HTR-8/SVneo (cell line): ENCODE measurements around the gene PIK3C2B.
"Not testable (repeated sequence)": the region's sequence is repeated elsewhere in the genome, so short reads cannot be mapped to it uniquely, and the experiment has no call there.

ENCODE experiments used
- DNase-seq: peaks from one replicate; pipeline ENCODE4 v3.0.0; 2011; ENCODE audit warnings: low spot score, mixed read lengths; ENCODE audit not compliant: insufficient read length
- FAIRE-seq: peaks from 2 replicates; lab custom pipeline; 2011; peaks lifted over from hg19 to GRCh38; lab: Jason Lieb, UNC

Gene PIK3C2B

DNA sequence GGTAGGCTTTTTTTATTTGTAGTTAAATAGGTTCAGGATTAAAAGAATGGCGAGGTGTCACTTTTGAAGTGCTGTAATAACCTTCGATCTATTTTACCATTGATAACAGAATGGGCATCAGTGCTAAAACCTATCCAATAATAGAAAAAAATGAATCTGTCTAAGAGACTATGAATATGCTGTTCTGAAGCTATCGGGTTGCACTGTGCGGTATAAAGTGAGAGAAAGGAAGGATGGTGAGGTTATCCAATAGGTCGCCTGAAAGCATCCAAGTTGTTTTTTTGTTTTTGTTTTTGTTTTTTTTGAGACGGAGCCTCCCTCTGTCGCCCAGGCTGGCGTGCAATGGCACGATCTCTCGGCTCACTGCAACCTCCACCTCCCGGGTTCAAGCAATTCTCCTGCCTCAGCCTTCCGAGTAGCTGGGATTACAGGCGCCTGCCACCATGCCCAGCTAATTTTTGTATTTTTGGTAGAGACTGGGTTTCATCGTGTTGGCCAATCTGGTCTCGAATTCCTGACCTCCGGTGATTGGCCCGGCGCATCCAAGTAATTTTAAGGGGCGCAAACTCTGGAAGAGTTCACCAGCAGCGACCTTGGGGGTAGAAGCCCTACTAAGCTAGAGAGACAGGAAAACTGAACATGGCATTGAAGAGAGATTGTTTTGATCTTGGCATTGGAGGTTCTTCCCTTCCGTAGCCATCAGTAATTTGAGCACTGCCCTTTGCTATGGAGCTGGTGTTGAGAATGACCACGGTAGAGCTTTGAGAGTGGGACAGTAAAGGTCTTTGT, 12.9 kb upstream of the PIK3C2B start:
- DNase-seq: peak; percentile 33
- FAIRE-seq: no peak

DNA sequence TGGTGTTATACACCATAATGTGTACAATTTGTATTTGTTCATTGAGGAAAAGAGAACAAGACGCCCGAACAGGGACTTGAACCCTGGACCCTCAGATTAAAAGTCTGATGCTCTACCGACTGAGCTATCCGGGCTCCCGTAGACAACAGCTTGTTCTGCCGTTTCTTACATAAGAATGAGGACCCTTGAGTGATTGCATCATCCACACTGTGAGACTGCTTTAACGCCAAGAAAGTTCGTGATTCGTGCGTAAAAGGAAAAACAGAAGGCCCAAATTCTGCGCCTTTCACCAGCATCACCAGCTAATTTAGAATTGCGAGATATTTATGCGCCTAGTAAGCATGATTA, 12.3 kb upstream of the PIK3C2B start:
- DNase-seq (peak; percentile 61), FAIRE-seq (no peak)

- DNase-seq (no peak), FAIRE-seq (no peak)
These were observed 11.8 kb upstream of the PIK3C2B start for GRCh38 chr1:204506201-204506968.

DNA sequence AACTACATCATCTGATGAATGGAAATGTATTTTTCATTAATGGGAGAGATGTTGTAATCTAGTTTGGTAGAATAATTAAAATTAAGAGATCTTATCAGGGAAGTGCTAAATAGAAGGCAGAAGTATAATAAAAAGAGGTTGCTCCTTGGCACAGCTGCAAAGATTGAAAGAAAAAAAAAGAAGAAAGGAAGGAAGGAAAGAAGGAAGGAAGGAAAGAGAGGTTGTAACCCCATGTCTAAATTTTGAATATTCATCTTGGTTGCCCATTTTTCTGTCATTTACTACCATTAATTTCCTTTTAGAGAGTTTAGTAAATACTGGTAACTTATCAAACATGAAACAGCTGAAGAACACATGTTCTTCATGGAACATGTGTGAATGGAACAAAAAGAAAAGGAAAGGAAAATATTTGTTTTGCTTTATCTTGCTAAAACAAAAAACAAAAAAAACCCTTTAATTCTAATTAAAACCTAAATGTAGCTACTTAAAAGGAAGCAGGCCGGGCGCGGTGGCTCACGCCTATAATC, 11.1 kb upstream of the PIK3C2B start:
- DNase-seq (no peak), FAIRE-seq (no peak)

DNA sequence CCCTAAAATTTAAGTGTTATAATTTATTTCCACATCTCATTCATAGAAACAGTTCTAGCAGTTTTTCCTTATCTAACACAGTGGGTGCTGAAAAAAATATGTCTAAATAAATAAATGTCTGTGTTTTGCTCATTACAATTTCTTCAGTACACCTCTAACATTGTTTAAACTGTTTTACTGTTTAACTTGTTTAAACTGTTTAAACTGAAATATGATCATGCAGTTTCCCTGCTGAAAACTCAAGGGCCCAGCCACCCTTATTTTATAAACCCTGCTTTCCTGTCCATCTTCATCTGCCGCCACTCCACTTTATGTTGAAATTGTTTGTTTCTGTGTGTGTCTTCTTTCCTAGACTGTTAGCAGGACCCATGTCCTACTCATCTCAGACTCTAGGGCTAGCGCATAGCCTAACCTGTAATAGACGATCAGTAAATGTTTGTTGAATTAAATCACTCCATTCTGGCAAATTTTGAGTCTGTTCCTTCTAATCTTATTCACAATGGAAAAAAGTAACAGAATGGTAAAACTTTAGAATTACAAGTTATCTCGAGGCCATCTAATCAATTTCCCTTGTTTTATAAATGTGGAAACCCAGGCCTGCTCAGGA, 9.4 kb upstream of the PIK3C2B start:
- no peak for FAIRE-seq
- DNase-seq: no peak

DNA sequence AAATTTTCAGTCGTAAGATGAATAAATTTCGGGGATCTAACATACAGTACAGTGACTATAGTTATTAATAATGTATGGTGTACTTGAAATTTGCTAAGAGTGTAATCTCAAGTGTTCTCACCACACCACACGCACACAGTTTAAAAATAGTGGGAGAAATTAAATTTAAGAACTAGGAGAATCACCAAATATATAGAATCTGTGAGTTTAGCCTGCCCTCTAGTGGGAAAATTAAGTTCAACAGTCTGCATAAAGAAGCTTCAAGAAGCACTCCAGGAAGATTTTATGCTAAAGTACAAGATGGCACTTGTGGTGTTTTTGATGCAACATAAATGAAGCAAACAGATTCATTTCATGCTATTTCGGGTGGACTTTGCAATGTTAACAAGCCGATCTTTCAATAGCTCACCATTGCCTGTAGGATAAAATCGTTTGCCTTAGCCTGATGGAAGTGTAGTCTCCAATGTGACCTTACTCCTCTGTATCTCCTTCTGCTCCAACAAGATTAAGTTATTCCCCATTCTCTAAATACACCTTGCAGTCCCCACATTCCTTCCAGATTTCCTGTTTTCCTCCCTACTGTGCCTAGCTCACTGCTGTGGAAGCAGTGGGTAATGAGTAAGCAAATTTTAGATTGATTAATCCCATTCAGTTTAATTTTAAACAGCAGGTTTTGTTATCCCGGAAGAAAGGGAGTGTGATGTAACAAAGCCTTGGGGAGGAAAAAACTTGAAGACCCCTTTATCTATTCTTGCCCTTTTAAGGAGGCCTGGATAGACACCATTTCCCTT, 8.7 kb upstream of the PIK3C2B start:
- no peak for DNase-seq

DNA sequence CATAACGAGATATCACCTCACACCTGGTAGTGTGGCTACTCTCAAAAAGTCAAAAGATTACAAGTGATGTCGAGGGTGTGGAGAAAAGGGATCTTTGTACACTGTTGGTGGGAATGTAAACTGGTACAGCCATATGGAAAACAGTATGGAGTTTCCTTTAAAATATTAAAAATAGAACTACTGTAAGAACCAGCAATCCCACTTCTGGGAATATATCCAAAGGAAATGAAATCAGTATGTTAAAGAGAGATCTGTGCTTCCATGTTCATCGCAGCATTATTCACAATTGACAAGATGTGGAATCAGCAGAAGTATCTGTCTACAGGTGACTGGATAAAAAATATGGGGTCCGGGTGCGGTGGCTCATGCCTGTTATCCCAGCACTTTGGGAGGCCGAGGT, 7.6 kb upstream of the PIK3C2B start:
- DNase-seq: no peak
- no peak for FAIRE-seq

More for the DNA sequence above, 8.7 kb upstream of the PIK3C2B start:
- no peak for FAIRE-seq

- FAIRE-seq (no peak), DNase-seq (no peak)
These were observed 5.2 kb upstream of the PIK3C2B start for GRCh38 chr1:204499511-204500468.

DNA sequence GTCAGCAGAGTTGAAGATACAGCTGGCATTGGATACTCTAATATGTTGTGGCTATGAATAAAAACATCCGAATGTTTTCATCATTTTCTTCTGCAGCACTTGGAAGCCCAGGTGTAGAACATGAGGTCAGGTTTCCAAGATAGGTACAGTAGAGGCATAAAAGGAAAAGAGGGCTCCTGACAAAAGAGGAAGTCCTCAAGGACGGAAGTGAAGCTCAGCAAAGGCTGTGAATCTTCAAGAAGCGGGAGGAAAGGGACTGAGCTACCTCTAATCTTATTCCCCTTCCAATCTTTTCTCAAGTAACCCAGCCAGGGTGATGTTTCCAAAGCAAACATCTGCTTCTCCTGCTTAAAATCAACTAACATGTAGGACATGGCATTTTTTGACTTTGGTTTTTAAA, 4.4 kb upstream of the PIK3C2B start:
- DNase-seq (no peak), FAIRE-seq (no peak)

DNA sequence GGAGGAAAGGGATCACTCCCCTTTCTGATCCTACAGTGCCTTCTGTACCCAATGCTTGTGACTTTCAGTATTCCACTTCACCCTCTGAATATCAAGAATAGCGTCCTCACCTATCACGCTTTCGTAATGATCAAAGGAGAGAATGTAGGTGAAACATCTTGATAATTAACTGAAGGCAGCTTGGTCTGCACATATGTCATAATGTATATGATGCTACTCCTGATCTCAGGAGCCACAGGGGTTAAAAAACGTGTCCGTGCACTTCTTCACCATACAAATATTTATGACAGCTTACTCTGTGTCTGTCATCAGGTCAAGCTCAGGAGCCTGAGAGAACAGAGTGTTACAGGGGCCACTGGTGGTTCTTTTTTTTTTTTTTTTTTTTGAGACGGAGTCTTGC, 1.2 kb upstream of the PIK3C2B start:
- DNase-seq (no peak), FAIRE-seq (no peak)

- DNase-seq (no peak), FAIRE-seq (no peak)
These were observed 611 bp upstream of the PIK3C2B start for GRCh38 chr1:204495078-204495753.

GRCh38 chr1:204493984-204494280, 673 bp downstream of the PIK3C2B start:
- FAIRE-seq (no peak), DNase-seq (no peak)

DNA sequence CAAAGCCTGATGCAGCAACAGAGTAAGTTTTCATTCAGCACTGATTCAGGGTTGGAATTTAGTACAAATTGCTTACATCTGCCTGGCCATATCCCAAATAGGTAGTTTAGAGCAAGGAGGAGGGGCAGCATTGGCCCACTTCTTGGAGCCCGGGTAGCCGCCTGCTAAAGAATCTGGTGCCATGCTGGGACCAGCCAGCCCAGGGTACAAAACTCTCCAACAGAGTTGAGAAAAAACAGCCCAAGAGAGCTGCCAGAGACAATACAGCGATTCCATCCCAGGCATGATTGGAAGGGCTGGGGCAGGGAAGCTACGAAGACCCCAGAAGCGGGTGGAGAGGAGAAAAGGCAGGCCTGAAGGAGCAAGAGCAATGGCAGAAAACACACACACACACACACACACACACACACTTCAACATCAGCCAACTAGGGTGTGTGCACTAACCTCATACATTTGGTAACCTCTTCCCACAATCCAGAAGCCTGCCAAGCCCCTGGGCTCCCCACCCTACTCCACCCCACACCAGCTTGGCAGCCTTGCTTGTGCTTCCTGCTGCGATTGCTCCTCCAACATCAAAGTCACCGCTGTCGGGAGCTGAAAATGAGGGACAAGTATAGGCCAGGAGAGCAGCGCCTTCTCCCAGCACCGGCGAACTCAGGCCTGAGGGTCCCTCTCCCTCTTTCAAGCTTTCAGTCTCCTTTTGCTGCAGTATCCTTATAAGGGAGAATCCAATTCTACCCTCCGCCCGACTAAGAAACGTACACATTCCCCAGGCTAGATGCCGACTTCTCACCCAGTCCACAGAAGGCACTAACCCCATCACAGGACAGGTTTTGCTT, 1.2 kb downstream of the PIK3C2B start:
- FAIRE-seq (no peak), DNase-seq (no peak)

- DNase-seq (no peak), FAIRE-seq (no peak)
These were observed 3.0 kb downstream of the PIK3C2B start for GRCh38 chr1:204491655-204492054.

GRCh38 chr1:204487256-204487615, 7.4 kb downstream of the PIK3C2B start:
- DNase-seq (no peak), FAIRE-seq (no peak)

DNA sequence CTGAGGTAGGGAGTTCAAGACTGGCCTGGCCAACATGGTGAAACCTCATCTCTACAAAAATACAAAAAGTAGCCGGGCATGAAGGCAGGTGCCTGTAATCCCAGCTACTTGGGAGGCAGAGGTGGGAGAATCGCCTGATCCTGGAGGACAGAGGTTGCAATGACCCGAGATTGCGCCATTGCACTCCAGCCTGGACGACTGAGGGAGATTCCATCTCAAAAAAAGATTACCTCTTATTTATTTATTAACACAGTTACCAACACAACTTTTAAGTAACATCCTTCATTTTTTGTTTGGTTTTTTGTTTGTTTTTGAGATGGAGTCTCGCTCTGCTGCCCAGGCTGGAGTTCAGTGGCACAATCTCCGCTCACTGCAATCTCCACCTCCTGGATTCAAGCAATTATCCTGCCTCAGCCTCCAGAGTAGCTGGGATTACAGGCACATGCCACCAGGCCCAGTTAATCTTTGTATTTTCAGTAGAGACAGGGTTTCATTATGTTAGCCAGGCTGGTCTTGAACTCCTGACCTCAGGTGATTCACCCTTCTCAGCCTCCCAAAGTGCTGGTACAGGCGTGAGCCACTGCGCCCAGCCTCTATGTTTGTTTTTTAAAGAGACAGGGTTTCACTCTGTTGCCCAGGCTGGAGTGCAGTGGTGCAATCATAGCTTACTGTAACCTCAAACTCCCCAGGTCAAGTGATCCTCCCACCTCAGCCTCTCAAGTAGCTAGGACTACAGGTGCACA, 7.9 kb downstream of the PIK3C2B start:
- not testable (repeated sequence) for DNase-seq, FAIRE-seq

- no peak for FAIRE-seq
- DNase-seq: no peak
These were observed 10.8 kb downstream of the PIK3C2B start for GRCh38 chr1:204483791-204484190.
